GM12878 (cell line): Measurements from ENCODE around the gene PTPMT1. TPM values are rescaled to one million over a fixed set of nuclear protein-coding genes. Genes with fewer than 3 reads are reported as not detected.

ENCODE experiments used
- ATF2 ChIP-seq: IDR thresholded peaks from 2 replicates; pipeline ENCODE4 v1.6.1; 2012; ENCODE audit warnings: low read length, inconsistent platforms
- CBX3 ChIP-seq: fragments of 200-600 bp; sonication (generic); IDR thresholded peaks from 2 replicates; pipeline ENCODE4 v1.6.1; 2016; ENCODE audit warnings: low read depth, borderline replicate concordance
- CBX5 ChIP-seq: sonication (generic); IDR thresholded peaks from 2 replicates; pipeline ENCODE4 v1.6.1; 2016; ENCODE audit warnings: low read depth, moderate library complexity, mild to moderate bottlenecking, inconsistent platforms
- CHD4 ChIP-seq: fragments of 200-600 bp; sonication (generic); IDR thresholded peaks from 2 replicates; pipeline ENCODE4 v1.6.1; 2016; ENCODE audit warnings: mild to moderate bottlenecking
- CREM ChIP-seq: IDR thresholded peaks from 2 replicates; pipeline ENCODE4 v1.6.1; 2014; ENCODE audit warnings: antibody characterized with exemption, low read depth
- ETV6 ChIP-seq, 2 experiments: fragments of 450-650 bp in 1 of 2; IDR thresholded peaks in 1 of 2; conservative IDR thresholded peaks in 1 of 2; 2 replicates each; pipeline ENCODE4 v1.6.1; 2014; ENCODE audit warnings: antibody characterized with exemption in 1 of 2, borderline replicate concordance in 1 of 2, low read depth in 1 of 2, mild to moderate bottlenecking in 1 of 2, moderate library complexity in 1 of 2
- HDAC2 ChIP-seq: fragments of 200-600 bp; sonication (generic); IDR thresholded peaks from 2 replicates; pipeline ENCODE4 v1.6.1; 2017
- HSF1 ChIP-seq: fragments of 150-350 bp; IDR thresholded peaks from 2 replicates; pipeline ENCODE4 v1.6.1; 2014; ENCODE audit warnings: mild to moderate bottlenecking, low read depth, low read length
- KDM1A ChIP-seq: fragments of 200-600 bp; sonication (generic); IDR thresholded peaks from 2 replicates; pipeline ENCODE4 v1.6.1; 2016; ENCODE audit warnings: borderline replicate concordance
- LARP7 ChIP-seq: fragments of 450-650 bp; IDR thresholded peaks from 2 replicates; pipeline ENCODE4 v1.6.1; 2017; ENCODE audit warnings: mild to moderate bottlenecking
- NFXL1 ChIP-seq: fragments of 450-650 bp; IDR thresholded peaks from 2 replicates; pipeline ENCODE4 v1.6.1; 2017; ENCODE audit warnings: antibody characterized with exemption, mild to moderate bottlenecking, borderline replicate concordance
- NR2C1 ChIP-seq: fragments of 450-650 bp; IDR thresholded peaks from 2 replicates; pipeline ENCODE4 v1.6.1; 2017; ENCODE audit warnings: antibody characterized with exemption, mild to moderate bottlenecking, moderate library complexity
- NR2C2 ChIP-seq: IDR thresholded peaks from 2 replicates; pipeline ENCODE4 v1.6.1; 2011; ENCODE audit warnings: borderline replicate concordance, low read depth; ENCODE audit not compliant: control insufficient read depth, insufficient read length
- POLR2A ChIP-seq: IDR thresholded peaks from 2 replicates; pipeline ENCODE4 v1.6.1; 2011; ENCODE audit warnings: low read depth, mild to moderate bottlenecking, low read length
- RFX5 ChIP-seq: IDR thresholded peaks from 2 replicates; pipeline ENCODE4 v1.6.1; 2011; ENCODE audit warnings: low read depth, low read length, improper control_type of control experiment
- SIX5 ChIP-seq: IDR thresholded peaks from 2 replicates; pipeline ENCODE4 v1.6.1; 2011; ENCODE audit warnings: mild to moderate bottlenecking, low read depth, low read length, moderate library complexity; ENCODE audit not compliant: severe bottlenecking
- SMAD5 ChIP-seq: IDR thresholded peaks from 2 replicates; pipeline ENCODE4 v1.6.1; 2016; ENCODE audit warnings: antibody characterized with exemption, low read depth
- STAT3 ChIP-seq: IDR thresholded peaks from 2 replicates; pipeline ENCODE4 v1.6.1; 2011; ENCODE audit warnings: low read depth, low read length, improper control_type of control experiment
- TARDBP ChIP-seq: IDR thresholded peaks from 2 replicates; pipeline ENCODE4 v1.6.1; 2016; ENCODE audit warnings: borderline replicate concordance
- polyA plus RNA-seq, 11 experiments: library from polyadenylated mRNA; depleted of rRNA in 4 of 11; unstranded in 6 of 11; stranded (reverse) in 5 of 11; fragments of >200 nt; fragmentation: Nextera tagmentation in 4 of 11; fragmentation: Illumina TruSeq in 1 of 11; extraction: Ambion mirVana in 4 of 11; extraction: Trizol in 1 of 11; gene quantifications; 1 replicate in 1 of 11; 2 replicates in 10 of 11; pipeline versions ENCODE4 v1.2.1 to v1.2.3, GENCODE V29; 2011 to 2016; ENCODE audit warnings: inconsistent platforms in 2 of 11, missing spikeins in 2 of 11, low read depth in 1 of 11
- total RNA-seq, 4 experiments: library from RNA; depleted of rRNA in 3 of 4; stranded (reverse); fragments of >200 nt in 3 of 4; fragmentation: Illumina TruSeq in 1 of 4; extraction: Trizol in 1 of 4; gene quantifications; 2 replicates each; pipeline versions ENCODE4 v1.2.1 to v1.2.3, GENCODE V29; 2013 to 2021
- TF ChIP-seq, protein P1 (sequence below): IDR thresholded peaks from 2 replicates; pipeline ENCODE4 v1.6.1; 2012; ENCODE audit warnings: low read depth, low read length, improper control_type of control experiment
- TF ChIP-seq, protein P2 (sequence below): fragments of 450-650 bp; IDR thresholded peaks from 2 replicates; pipeline ENCODE4 v1.6.1; 2017; ENCODE audit warnings: mild to moderate bottlenecking, moderate library complexity
- TF ChIP-seq, protein P3 (sequence below): fragments of 450-650 bp; IDR thresholded peaks from 2 replicates; pipeline ENCODE4 v1.6.1; 2016; ENCODE audit warnings: mild to moderate bottlenecking

Gene PTPMT1
- total and polyA plus RNA-seq, 10 of the 15 experiments (the other 5 are each of a cell fraction or from before 2014, with no cell fraction given): 12.0 to 116 (median 58.2) TPM

DNA sequence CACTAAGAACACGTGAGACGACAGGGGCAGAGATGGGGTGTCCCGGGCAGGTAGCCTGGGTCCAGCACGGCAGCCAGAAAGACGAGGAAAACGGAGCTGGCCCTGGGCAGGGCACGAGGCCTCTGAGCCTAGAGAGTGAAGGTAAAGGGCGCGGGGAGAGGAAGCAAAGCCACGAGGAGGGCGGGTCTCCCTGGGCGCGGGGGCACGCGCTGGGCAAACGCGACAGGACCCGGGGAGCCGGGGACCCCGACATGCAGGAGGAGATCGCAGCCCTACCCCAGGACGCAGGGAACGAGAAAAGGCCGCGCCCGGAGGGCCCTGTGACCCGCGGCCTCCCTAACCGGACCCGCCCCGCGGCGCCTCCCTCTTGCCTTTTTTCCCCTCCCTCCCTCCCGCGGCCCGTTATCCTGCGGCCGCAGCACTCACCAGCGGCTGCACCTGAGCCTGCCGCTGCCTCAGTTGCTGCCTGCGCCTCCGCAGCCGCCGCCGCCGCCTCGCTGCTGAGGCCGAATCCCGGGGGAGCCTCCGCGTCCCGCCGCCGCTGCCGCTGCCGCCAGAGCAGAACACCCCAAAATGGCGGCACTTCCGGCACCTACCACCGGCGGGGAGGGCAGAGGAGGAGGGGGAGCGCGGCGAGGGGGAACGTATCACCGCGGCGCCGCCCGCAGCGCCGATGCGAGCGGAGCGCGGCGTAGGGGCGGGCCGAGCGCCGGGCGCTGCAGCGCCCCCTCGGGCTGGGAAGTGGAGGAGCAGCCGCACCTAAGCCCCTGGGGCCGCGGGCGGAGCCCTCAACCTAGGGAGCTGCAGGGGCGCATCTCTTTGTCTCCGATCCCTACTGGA is 12.6 kb upstream of the PTPMT1 start, which contains the start of gene CELF1 (continued):
- no peak for TF ChIP-seq HSF1
- no peak for TF ChIP-seq RFX5
- peak; percentile 49 for TF ChIP-seq NR2C1
- TF ChIP-seq, protein P1, sequence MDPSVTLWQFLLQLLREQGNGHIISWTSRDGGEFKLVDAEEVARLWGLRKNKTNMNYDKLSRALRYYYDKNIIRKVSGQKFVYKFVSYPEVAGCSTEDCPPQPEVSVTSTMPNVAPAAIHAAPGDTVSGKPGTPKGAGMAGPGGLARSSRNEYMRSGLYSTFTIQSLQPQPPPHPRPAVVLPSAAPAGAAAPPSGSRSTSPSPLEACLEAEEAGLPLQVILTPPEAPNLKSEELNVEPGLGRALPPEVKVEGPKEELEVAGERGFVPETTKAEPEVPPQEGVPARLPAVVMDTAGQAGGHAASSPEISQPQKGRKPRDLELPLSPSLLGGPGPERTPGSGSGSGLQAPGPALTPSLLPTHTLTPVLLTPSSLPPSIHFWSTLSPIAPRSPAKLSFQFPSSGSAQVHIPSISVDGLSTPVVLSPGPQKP: peak; percentile 78; the same call in 1 of the 2 replicates
- TF ChIP-seq POLR2A: peak; percentile 88
- peak; percentile 59; the same call in 1 of the 2 replicates for TF ChIP-seq SMAD5
- peak; percentile 34 for TF ChIP-seq SIX5
- TF ChIP-seq TARDBP: no peak
- TF ChIP-seq CBX3: no peak
- TF ChIP-seq NFXL1: no peak
- TF ChIP-seq LARP7: peak; percentile 78; the same call in 1 of the 2 replicates
- TF ChIP-seq ATF2: no peak
- TF ChIP-seq NR2C2: no peak
- no peak for TF ChIP-seq CHD4
- TF ChIP-seq, protein P2, sequence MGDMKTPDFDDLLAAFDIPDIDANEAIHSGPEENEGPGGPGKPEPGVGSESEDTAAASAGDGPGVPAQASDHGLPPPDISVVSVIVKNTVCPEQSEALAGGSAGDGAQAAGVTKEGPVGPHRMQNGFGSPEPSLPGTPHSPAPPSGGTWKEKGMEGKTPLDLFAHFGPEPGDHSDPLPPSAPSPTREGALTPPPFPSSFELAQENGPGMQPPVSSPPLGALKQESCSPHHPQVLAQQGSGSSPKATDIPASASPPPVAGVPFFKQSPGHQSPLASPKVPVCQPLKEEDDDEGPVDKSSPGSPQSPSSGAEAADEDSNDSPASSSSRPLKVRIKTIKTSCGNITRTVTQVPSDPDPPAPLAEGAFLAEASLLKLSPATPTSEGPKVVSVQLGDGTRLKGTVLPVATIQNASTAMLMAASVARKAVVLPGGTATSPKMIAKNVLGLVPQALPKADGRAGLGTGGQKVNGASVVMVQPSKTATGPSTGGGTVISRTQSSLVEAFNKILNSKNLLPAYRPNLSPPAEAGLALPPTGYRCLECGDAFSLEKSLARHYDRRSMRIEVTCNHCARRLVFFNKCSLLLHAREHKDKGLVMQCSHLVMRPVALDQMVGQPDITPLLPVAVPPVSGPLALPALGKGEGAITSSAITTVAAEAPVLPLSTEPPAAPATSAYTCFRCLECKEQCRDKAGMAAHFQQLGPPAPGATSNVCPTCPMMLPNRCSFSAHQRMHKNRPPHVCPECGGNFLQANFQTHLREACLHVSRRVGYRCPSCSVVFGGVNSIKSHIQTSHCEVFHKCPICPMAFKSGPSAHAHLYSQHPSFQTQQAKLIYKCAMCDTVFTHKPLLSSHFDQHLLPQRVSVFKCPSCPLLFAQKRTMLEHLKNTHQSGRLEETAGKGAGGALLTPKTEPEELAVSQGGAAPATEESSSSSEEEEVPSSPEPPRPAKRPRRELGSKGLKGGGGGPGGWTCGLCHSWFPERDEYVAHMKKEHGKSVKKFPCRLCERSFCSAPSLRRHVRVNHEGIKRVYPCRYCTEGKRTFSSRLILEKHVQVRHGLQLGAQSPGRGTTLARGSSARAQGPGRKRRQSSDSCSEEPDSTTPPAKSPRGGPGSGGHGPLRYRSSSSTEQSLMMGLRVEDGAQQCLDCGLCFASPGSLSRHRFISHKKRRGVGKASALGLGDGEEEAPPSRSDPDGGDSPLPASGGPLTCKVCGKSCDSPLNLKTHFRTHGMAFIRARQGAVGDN: peak; percentile 55
- no peak for TF ChIP-seq CBX5
- no peak for TF ChIP-seq ETV6 (conservative IDR thresholded peaks at IDR 0.05 in 1 of 2, IDR thresholded peaks at IDR 0.05 in 1 of 2; ENCODE audit: borderline replicate concordance in 1 of 2, low read depth in 1 of 2)
- peak; percentile 47 for TF ChIP-seq CREM
- no peak for TF ChIP-seq STAT3
- TF ChIP-seq KDM1A: no peak
- TF ChIP-seq HDAC2: no peak
- TF ChIP-seq, protein P3, sequence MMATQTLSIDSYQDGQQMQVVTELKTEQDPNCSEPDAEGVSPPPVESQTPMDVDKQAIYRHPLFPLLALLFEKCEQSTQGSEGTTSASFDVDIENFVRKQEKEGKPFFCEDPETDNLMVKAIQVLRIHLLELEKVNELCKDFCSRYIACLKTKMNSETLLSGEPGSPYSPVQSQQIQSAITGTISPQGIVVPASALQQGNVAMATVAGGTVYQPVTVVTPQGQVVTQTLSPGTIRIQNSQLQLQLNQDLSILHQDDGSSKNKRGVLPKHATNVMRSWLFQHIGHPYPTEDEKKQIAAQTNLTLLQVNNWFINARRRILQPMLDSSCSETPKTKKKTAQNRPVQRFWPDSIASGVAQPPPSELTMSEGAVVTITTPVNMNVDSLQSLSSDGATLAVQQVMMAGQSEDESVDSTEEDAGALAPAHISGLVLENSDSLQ: no peak
